Vagina (tissue), 2 donors: ENCODE results near the gene PLA2R1.

Source experiments
- POLR2A ChIP-seq, 2 donors: fragments of 450-650 bp; IDR thresholded peaks; one replicate each; pipeline ENCODE4 v1.6.1; 2017; ENCODE audit warnings: antibody characterized with exemption in 2 of 2, mild to moderate bottlenecking in 2 of 2, moderate library complexity in 2 of 2
- TF ChIP-seq, protein P1 (sequence below), 3 experiments: fragments of 450-650 bp in 2 of 3; fragments of 200-600 bp in 1 of 3; sonication (generic) in 1 of 3; IDR thresholded peaks; one replicate each; pipeline ENCODE4 v1.5.1; 2017 to 2019; ENCODE audit warnings: antibody characterized with exemption in 3 of 3, mild to moderate bottlenecking in 2 of 3, moderate library complexity in 2 of 3

- TF ChIP-seq, protein P1, sequence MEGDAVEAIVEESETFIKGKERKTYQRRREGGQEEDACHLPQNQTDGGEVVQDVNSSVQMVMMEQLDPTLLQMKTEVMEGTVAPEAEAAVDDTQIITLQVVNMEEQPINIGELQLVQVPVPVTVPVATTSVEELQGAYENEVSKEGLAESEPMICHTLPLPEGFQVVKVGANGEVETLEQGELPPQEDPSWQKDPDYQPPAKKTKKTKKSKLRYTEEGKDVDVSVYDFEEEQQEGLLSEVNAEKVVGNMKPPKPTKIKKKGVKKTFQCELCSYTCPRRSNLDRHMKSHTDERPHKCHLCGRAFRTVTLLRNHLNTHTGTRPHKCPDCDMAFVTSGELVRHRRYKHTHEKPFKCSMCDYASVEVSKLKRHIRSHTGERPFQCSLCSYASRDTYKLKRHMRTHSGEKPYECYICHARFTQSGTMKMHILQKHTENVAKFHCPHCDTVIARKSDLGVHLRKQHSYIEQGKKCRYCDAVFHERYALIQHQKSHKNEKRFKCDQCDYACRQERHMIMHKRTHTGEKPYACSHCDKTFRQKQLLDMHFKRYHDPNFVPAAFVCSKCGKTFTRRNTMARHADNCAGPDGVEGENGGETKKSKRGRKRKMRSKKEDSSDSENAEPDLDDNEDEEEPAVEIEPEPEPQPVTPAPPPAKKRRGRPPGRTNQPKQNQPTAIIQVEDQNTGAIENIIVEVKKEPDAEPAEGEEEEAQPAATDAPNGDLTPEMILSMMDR (IDR thresholded peaks at IDR 0.05): no peak
- TF ChIP-seq POLR2A (IDR thresholded peaks at IDR 0.05): no peak
Measured at GRCh38 chr2:159946326-159946999, 116.0 kb downstream of the PLA2R1 start.
